Neural cell (in vitro differentiated cells): ENCODE results near the gene NAP1L1. TPM values are rescaled to one million over a fixed set of nuclear protein-coding genes. Genes with fewer than 3 reads are reported as not detected.

Source experiments
- H2AFZ ChIP-seq: fragments of 200-600, 300-800 bp; sonication (generic), shearing (Covaris generic); 2 replicates; pipeline ENCODE4 v1.6.0; 2014; ENCODE audit warnings: low read depth, mild to moderate bottlenecking, antibody characterized with exemption, low read length, moderate library complexity
- H3F3A ChIP-seq: fragments of 200-600 bp; shearing (Covaris generic); 2 replicates; pipeline ENCODE4 v1.6.1; 2016; ENCODE audit warnings: mild to moderate bottlenecking, moderate library complexity, mixed read lengths, antibody characterized with exemption, low read length; ENCODE audit not compliant: insufficient read depth, poor library complexity, severe bottlenecking
- H3K27ac ChIP-seq: fragments of 200-600, 300-800 bp; sonication (generic), shearing (Covaris generic); 2 replicates; pipeline ENCODE4 v1.5.1; 2014; ENCODE audit warnings: mild to moderate bottlenecking, low read length, moderate library complexity
- H3K27me3 ChIP-seq: fragments of 300-800, 200-600 bp; sonication (generic), shearing (Covaris generic); 2 replicates; pipeline ENCODE4 v1.6.0; 2014; ENCODE audit warnings: mild to moderate bottlenecking, low read depth, low read length, moderate library complexity; ENCODE audit not compliant: insufficient read depth
- H3K36me3 ChIP-seq: fragments of 300-800, 200-600 bp; sonication (generic), shearing (Covaris generic); 2 replicates; pipeline ENCODE4 v1.5.1; 2014; ENCODE audit warnings: mild to moderate bottlenecking, antibody characterized with exemption, low read length, moderate library complexity; ENCODE audit not compliant: insufficient read depth
- H3K4me2 ChIP-seq: fragments of 300-800, 200-600 bp; sonication (generic), shearing (Covaris generic); 2 replicates; pipeline ENCODE4 v1.6.0; 2014; ENCODE audit warnings: mild to moderate bottlenecking, low read length
- H3K4me3 ChIP-seq: fragments of 300-800, 200-600 bp; sonication (generic), shearing (Covaris generic); 2 replicates; pipeline ENCODE4 v1.5.1; 2014; ENCODE audit warnings: mild to moderate bottlenecking, low read length, moderate library complexity
- H3K79me2 ChIP-seq: fragments of 200-600 bp; shearing (Covaris generic); replicated peaks from 2 replicates; pipeline ENCODE4 v1.6.0; 2014; ENCODE audit warnings: mild to moderate bottlenecking, low read length, moderate library complexity; ENCODE audit not compliant: insufficient read depth
- H3K9ac ChIP-seq: fragments of 300-800, 200-600 bp; sonication (generic), shearing (Covaris generic); 2 replicates; pipeline ENCODE4 v1.6.1; 2016; ENCODE audit warnings: mild to moderate bottlenecking, low read length, mixed read lengths
- H3K9me2 ChIP-seq: fragments of 200-600 bp; shearing (Covaris generic); 2 replicates; pipeline ENCODE4 v1.6.1; 2016; ENCODE audit warnings: mild to moderate bottlenecking, low read length, mixed read lengths; ENCODE audit not compliant: insufficient read depth
- H3K9me3 ChIP-seq: fragments of 200-600, 300-800 bp; sonication (generic), shearing (Covaris generic); 2 replicates; pipeline ENCODE4 v1.6.1; 2016; ENCODE audit warnings: mild to moderate bottlenecking, mixed run types, low read length, moderate library complexity, mixed read lengths
- H4K20me1 ChIP-seq: fragments of 200-600 bp; shearing (Covaris generic); 2 replicates; pipeline ENCODE4 v1.6.1; 2016; ENCODE audit warnings: mild to moderate bottlenecking, mixed run types; ENCODE audit not compliant: insufficient read depth
- CTCF ChIP-seq: fragments of 450-650 bp; IDR thresholded peaks from 2 replicates; pipeline ENCODE4 v1.5.1; 2014; ENCODE audit warnings: antibody characterized with exemption, mild to moderate bottlenecking, moderate library complexity; ENCODE audit not compliant: poor library complexity, severe bottlenecking
- EP300 ChIP-seq: fragments of 450-650 bp; conservative IDR thresholded peaks from 2 replicates; pipeline ENCODE4 v1.6.1; 2014; ENCODE audit warnings: antibody characterized with exemption, mild to moderate bottlenecking, moderate library complexity; ENCODE audit not compliant: poor library complexity, severe bottlenecking
- EZH2 ChIP-seq: fragments of 200-600, 300-800 bp; shearing (Covaris generic), sonication (generic); IDR thresholded peaks from 2 replicates; pipeline ENCODE4 v1.6.1; 2014; ENCODE audit warnings: antibody characterized with exemption, low read length, borderline replicate concordance, mild to moderate bottlenecking; ENCODE audit not compliant: insufficient read depth, poor library complexity, severe bottlenecking
- MXI1 ChIP-seq: fragments of 450-650 bp; conservative IDR thresholded peaks from 2 replicates; pipeline ENCODE4 v1.6.1; 2014; ENCODE audit warnings: antibody characterized with exemption, mild to moderate bottlenecking; ENCODE audit not compliant: poor library complexity, severe bottlenecking
- POLR2AphosphoS5 ChIP-seq: IDR thresholded peaks from 2 replicates; pipeline ENCODE4 v1.6.1; 2012
- RAD21 ChIP-seq: fragments of 450-650 bp; conservative IDR thresholded peaks from 2 replicates; pipeline ENCODE4 v1.6.1; 2014; ENCODE audit warnings: antibody characterized with exemption, mild to moderate bottlenecking, moderate library complexity
- SMC3 ChIP-seq: fragments of 450-650 bp; conservative IDR thresholded peaks from 2 replicates; pipeline ENCODE4 v1.6.1; 2014; ENCODE audit warnings: antibody characterized with exemption, mild to moderate bottlenecking, moderate library complexity; ENCODE audit not compliant: poor library complexity
- TAF1 ChIP-seq: IDR thresholded peaks from 2 replicates; pipeline ENCODE4 v1.6.1; 2012; ENCODE audit warnings: low read depth
- polyA plus RNA-seq: library from polyadenylated mRNA; depleted of rRNA; stranded (reverse); fragments of >200 nt; gene quantifications from 2 replicates; pipeline ENCODE4 v1.2.3, GENCODE V29; 2014
- TF ChIP-seq, protein P1 (sequence below): IDR thresholded peaks from 2 replicates; pipeline ENCODE4 v1.6.1; 2012; ENCODE audit warnings: borderline replicate concordance

NAP1L1 gene
- polyA plus RNA-seq, 1 donor from 2014 or later = 359 TPM

GRCh38 chr12:76119887-76120286 is 35.4 kb upstream of the NAP1L1 start:
- no peak overlapping the region for H3K27ac ChIP-seq
- H3K9me2 ChIP-seq = no peaks in the 10 kb centered on the region
- no peaks in the 10 kb centered on the region for H3K79me2 ChIP-seq
- no peaks in the 10 kb centered on the region for H3F3A ChIP-seq
- TF ChIP-seq, protein P1, sequence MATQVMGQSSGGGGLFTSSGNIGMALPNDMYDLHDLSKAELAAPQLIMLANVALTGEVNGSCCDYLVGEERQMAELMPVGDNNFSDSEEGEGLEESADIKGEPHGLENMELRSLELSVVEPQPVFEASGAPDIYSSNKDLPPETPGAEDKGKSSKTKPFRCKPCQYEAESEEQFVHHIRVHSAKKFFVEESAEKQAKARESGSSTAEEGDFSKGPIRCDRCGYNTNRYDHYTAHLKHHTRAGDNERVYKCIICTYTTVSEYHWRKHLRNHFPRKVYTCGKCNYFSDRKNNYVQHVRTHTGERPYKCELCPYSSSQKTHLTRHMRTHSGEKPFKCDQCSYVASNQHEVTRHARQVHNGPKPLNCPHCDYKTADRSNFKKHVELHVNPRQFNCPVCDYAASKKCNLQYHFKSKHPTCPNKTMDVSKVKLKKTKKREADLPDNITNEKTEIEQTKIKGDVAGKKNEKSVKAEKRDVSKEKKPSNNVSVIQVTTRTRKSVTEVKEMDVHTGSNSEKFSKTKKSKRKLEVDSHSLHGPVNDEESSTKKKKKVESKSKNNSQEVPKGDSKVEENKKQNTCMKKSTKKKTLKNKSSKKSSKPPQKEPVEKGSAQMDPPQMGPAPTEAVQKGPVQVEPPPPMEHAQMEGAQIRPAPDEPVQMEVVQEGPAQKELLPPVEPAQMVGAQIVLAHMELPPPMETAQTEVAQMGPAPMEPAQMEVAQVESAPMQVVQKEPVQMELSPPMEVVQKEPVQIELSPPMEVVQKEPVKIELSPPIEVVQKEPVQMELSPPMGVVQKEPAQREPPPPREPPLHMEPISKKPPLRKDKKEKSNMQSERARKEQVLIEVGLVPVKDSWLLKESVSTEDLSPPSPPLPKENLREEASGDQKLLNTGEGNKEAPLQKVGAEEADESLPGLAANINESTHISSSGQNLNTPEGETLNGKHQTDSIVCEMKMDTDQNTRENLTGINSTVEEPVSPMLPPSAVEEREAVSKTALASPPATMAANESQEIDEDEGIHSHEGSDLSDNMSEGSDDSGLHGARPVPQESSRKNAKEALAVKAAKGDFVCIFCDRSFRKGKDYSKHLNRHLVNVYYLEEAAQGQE = no peak
- TF ChIP-seq SMC3 = no peak
- no peak for TF ChIP-seq POLR2AphosphoS5
- H3K4me3 ChIP-seq = no peak overlapping the region
- no peaks in the 10 kb centered on the region for H4K20me1 ChIP-seq
- no peak overlapping the region for H2AFZ ChIP-seq
- H3K4me2 ChIP-seq = no peak overlapping the region
- H3K36me3 ChIP-seq = no peaks in the 10 kb centered on the region
- no peaks in the 10 kb centered on the region for H3K27me3 ChIP-seq
- no peaks in the 10 kb centered on the region for H3K9me3 ChIP-seq
- H3K9ac ChIP-seq = no peak overlapping the region

- Histone ChIP-seq H3K27me3 (no peaks in the 10 kb centered on the region), H3K79me2 (no peaks in the 10 kb centered on the region), H2AFZ (no peak overlapping the region), H3K9me3 (no peaks in the 10 kb centered on the region), H3K4me3 (no peak overlapping the region), H3F3A (no peaks in the 10 kb centered on the region), H4K20me1 (no peaks in the 10 kb centered on the region), H3K27ac (no peak overlapping the region), H3K9ac (no peak overlapping the region), H3K9me2 (no peaks in the 10 kb centered on the region), H3K4me2 (no peak overlapping the region), H3K36me3 (no peaks in the 10 kb centered on the region)
- TF ChIP-seq RAD21 (no peak), EP300 (no peak), TAF1 (no peak), CTCF (no peak), SMC3 (no peak), POLR2AphosphoS5 (no peak), EZH2 (no peak), MXI1 (no peak)
- TF ChIP-seq, protein P1 = no peak
These were observed 33.3 kb upstream of the NAP1L1 start for GRCh38 chr12:76117751-76118150.
